Hematopoietic multipotent progenitor cell treated with erythropoietin and hydrocortisone succinate and interleukin-3 and kit ligand, for 15 days (in vitro differentiated cells): Measurements from ENCODE around the gene CFAP77.
"Not testable (repeated sequence)": the region's sequence is repeated elsewhere in the genome, so short reads cannot be mapped to it uniquely, and the experiment has no call there.

Source experiments
- DNase-seq: peaks from one replicate; pipeline ENCODE4 v3.0.0-alpha.2; 2015; ENCODE audit warnings: low spot score

Gene CFAP77

GRCh38 chr9:132409828-132410528 is at the start of gene CFAP77:
Gene CFAP77, plus strand, starts transcription at chr9:132410211. Its CDS starts 61 bp downstream, at chr9:132410272.
- peak; percentile 51 for DNase-seq

- DNase-seq, result no peak
These were observed 45.9 kb upstream of the CFAP77 start for GRCh38 chr9:132364068-132364467.

- no peak for DNase-seq
These were observed 44.0 kb upstream of the CFAP77 start for GRCh38 chr9:132365986-132366385.

- no peak for DNase-seq
These were observed 43.5 kb upstream of the CFAP77 start for GRCh38 chr9:132366481-132366880.

- no peak for DNase-seq
These were observed 42.2 kb upstream of the CFAP77 start for GRCh38 chr9:132367613-132368313.

GRCh38 chr9:132369421-132369820 is 40.6 kb upstream of the CFAP77 start:
- no peak for DNase-seq

GRCh38 chr9:132370592-132370991 is 39.4 kb upstream of the CFAP77 start:
- no peak for DNase-seq

GRCh38 chr9:132372177-132373095 is 37.6 kb upstream of the CFAP77 start:
- no peak for DNase-seq

- not testable (repeated sequence) for DNase-seq
These were observed 32.2 kb upstream of the CFAP77 start for GRCh38 chr9:132377769-132378168.

- DNase-seq, result not testable (repeated sequence)
These were observed 31.6 kb upstream of the CFAP77 start for GRCh38 chr9:132378416-132378815.

GRCh38 chr9:132381966-132382541 is 28.0 kb upstream of the CFAP77 start:
- DNase-seq, result no peak

- no peak for DNase-seq
These were observed 26.5 kb upstream of the CFAP77 start for GRCh38 chr9:132383462-132383883.

GRCh38 chr9:132384376-132384775 is 25.6 kb upstream of the CFAP77 start:
- DNase-seq, result no peak

GRCh38 chr9:132387133-132387532 is 22.9 kb upstream of the CFAP77 start:
- DNase-seq, result no peak

GRCh38 chr9:132390966-132391365 is 19.0 kb upstream of the CFAP77 start:
- no peak for DNase-seq

GRCh38 chr9:132391449-132391848 is 18.6 kb upstream of the CFAP77 start:
- DNase-seq, result no peak

GRCh38 chr9:132395560-132395959 is 14.5 kb upstream of the CFAP77 start:
- DNase-seq, result no peak

GRCh38 chr9:132401824-132402223 is 8.2 kb upstream of the CFAP77 start:
- no peak for DNase-seq

GRCh38 chr9:132404228-132404881 is 5.7 kb upstream of the CFAP77 start:
- DNase-seq, result no peak

GRCh38 chr9:132406554-132407122 is 3.4 kb upstream of the CFAP77 start, which contains the start of gene TTF1:
Gene TTF1, minus strand, starts transcription at chr9:132406840. Its CDS starts 4,019 bp downstream, at chr9:132402821.
- peak; percentile 93 for DNase-seq

- no peak for DNase-seq
These were observed 2.8 kb upstream of the CFAP77 start for GRCh38 chr9:132407196-132407595.
